K562 (cell line): ENCODE measurements around the gene CHCHD1. TPM values are rescaled to one million over a fixed set of nuclear protein-coding genes. Genes with fewer than 3 reads are reported as not detected.

Experiments used
- BMI1 ChIP-seq: fragments of 150-350 bp; IDR thresholded peaks from 2 replicates; pipeline ENCODE4 v1.6.1; 2014; ENCODE audit warnings: low read length
- ELF1 ChIP-seq: fragments of 200-800 bp; sonication (Bioruptor generic); IDR thresholded peaks from 2 replicates; pipeline ENCODE4 v1.6.1; 2016; ENCODE audit warnings: missing genetic modification characterization, missing compliant biosample characterization
- ERF ChIP-seq: fragments of 450-650 bp; formaldehyde crosslinking; IDR thresholded peaks from 2 replicates; pipeline ENCODE4 v1.4.0; 2020; ENCODE audit warnings: mild to moderate bottlenecking, mixed read lengths
- GABPB2 ChIP-seq: fragments of 250-450 bp; sonication (Bioruptor Pico); conservative IDR thresholded peaks from 2 replicates; pipeline ENCODE4 v1.5.1; 2021; ENCODE audit warnings: mild to moderate bottlenecking
- MED1 ChIP-seq: sonication (generic); formaldehyde crosslinking; IDR thresholded peaks from 2 replicates; pipeline ENCODE4 v1.8.1; 2023; ENCODE audit warnings: missing genetic modification reagents, borderline replicate concordance
- MLX ChIP-seq, 2 experiments: fragments of 450-650 bp in 1 of 2; sonication (generic) in 1 of 2; formaldehyde crosslinking; conservative IDR thresholded peaks; 2 replicates each; pipeline versions ENCODE4 v1.4.0 to v1.8.1; 2020 to 2022; ENCODE audit warnings: mild to moderate bottlenecking in 1 of 2, missing genetic modification reagents in 1 of 2
- MYBL2 ChIP-seq, 2 experiments: fragments of 450-650 bp in 1 of 2; sonication (generic) in 1 of 2; formaldehyde crosslinking in 1 of 2; IDR thresholded peaks; 2 replicates each; pipeline versions ENCODE4 v1.6.1 to v1.8.1; 2017 to 2022; ENCODE audit warnings: borderline replicate concordance in 1 of 2, inconsistent platforms in 1 of 2, low read depth in 1 of 2, mild to moderate bottlenecking in 1 of 2, missing genetic modification reagents in 1 of 2, moderate library complexity in 1 of 2
- PBX2 ChIP-seq, 2 experiments: IDR thresholded peaks in 1 of 2; conservative IDR thresholded peaks in 1 of 2; 2 replicates each; pipeline ENCODE4 v1.6.1; 2016; ENCODE audit warnings: low read depth in 2 of 2, mild to moderate bottlenecking in 1 of 2, missing compliant biosample characterization in 1 of 2, missing genetic modification characterization in 1 of 2, moderate library complexity in 1 of 2
- POLR3A ChIP-seq: IDR thresholded peaks from 2 replicates; pipeline ENCODE4 v1.6.1; 2011; ENCODE audit warnings: borderline replicate concordance, mild to moderate bottlenecking, moderate library complexity; ENCODE audit not compliant: insufficient read length, insufficient read depth; ENCODE audit errors: extremely low read depth
- RBM17 ChIP-seq: fragments of 200-400 bp; formaldehyde crosslinking; IDR thresholded peaks from 2 replicates; pipeline ENCODE4 v1.6.1; 2017; ENCODE audit warnings: low read depth, mild to moderate bottlenecking, low read length, borderline replicate concordance
- TOE1 ChIP-seq, 2 experiments: fragments of 450-650 bp in 1 of 2; sonication (generic) in 1 of 2; formaldehyde crosslinking in 1 of 2; IDR thresholded peaks; 2 replicates each; pipeline versions ENCODE4 v1.7.1 to v1.8.0; 2016 to 2022; ENCODE audit warnings: borderline replicate concordance in 2 of 2, mild to moderate bottlenecking in 2 of 2, antibody characterized with exemption in 1 of 2, inconsistent platforms in 1 of 2, low read depth in 1 of 2, missing genetic modification reagents in 1 of 2, moderate library complexity in 1 of 2
- UBTF ChIP-seq, 2 experiments: IDR thresholded peaks; 2 replicates each; pipeline ENCODE4 v1.6.1; 2012; ENCODE audit warnings: improper control_type of control experiment in 2 of 2, low read depth in 2 of 2, low read length in 2 of 2, borderline replicate concordance in 1 of 2
- ZC3H4 ChIP-seq: sonication (generic); formaldehyde crosslinking; IDR thresholded peaks from 2 replicates; pipeline ENCODE4 v1.9.0; 2021; ENCODE audit warnings: missing genetic modification reagents, borderline replicate concordance
- ZNF24 ChIP-seq: fragments of 450-650 bp; IDR thresholded peaks from 2 replicates; pipeline ENCODE4 v1.6.1; 2016
- ZNF398 ChIP-seq: fragments of 250-450 bp; sonication (Bioruptor Pico); IDR thresholded peaks from 2 replicates; pipeline ENCODE4 v1.8.0; 2021; ENCODE audit warnings: moderate library complexity, mild to moderate bottlenecking, inconsistent platforms
- ZNF589 ChIP-seq: fragments of 200-800 bp; sonication (Bioruptor generic); IDR thresholded peaks from 2 replicates; pipeline ENCODE4 v1.6.1; 2016; ENCODE audit warnings: low read depth, missing genetic modification characterization, missing compliant biosample characterization
- ZNF780A ChIP-seq: fragments of 250-450 bp; sonication (Bioruptor Pico); IDR thresholded peaks from 2 replicates; pipeline ENCODE4 v1.5.0; 2021; ENCODE audit warnings: mild to moderate bottlenecking
- polyA plus RNA-seq, 8 experiments: library from polyadenylated mRNA; depleted of rRNA in 4 of 8; stranded (reverse) in 5 of 8; unstranded in 3 of 8; fragments of >200 nt; fragmentation: Nextera tagmentation in 2 of 8; fragmentation: Illumina TruSeq in 1 of 8; extraction: Ambion mirVana in 2 of 8; extraction: Trizol in 1 of 8; gene quantifications; 2 replicates each; pipeline versions ENCODE4 v1.2.1 to v1.2.3, GENCODE V29; 2011 to 2014; ENCODE audit warnings: inconsistent platforms in 1 of 8, missing spikeins in 1 of 8
- total RNA-seq, 7 experiments: library from RNA; depleted of rRNA in 6 of 7; stranded (reverse); fragments of >200 nt in 6 of 7; fragmentation: Illumina TruSeq in 2 of 7; extraction: Trizol in 2 of 7; gene quantifications; 2 replicates each; pipeline versions ENCODE4 v1.2.1 to v1.2.3, GENCODE V29; 2011 to 2021; ENCODE audit warnings: low replicate concordance in 1 of 7

The CHCHD1 gene
- total and polyA plus RNA-seq, 9 of the 15 experiments (the other 6 are each of a cell fraction or from before 2014, with no cell fraction given), result 52.9 to 126 (median 83.4) TPM

GRCh38 chr10:73810735-73811465, 29.1 kb downstream of the CHCHD1 start (continued):
- no peak for TF ChIP-seq TOE1 (IDR thresholded peaks at IDR 0.05; ENCODE audit: borderline replicate concordance)
- TF ChIP-seq TOE1 (CRISPR knock-in tag; IDR thresholded peaks at IDR 0.05; ENCODE audit: borderline replicate concordance, low read depth), result no peak
- no peak for TF ChIP-seq RBM17
- TF ChIP-seq ZNF24, result no peak
- peak; percentile 56; the same call in 1 of the 2 replicates for TF ChIP-seq ZC3H4 (CRISPR knock-in tag)
- no peak for TF ChIP-seq PBX2 (CRISPR knock-in tag; IDR thresholded peaks at IDR 0.05; ENCODE audit: low read depth)
- TF ChIP-seq PBX2 (tag; conservative IDR thresholded peaks at IDR 0.05; ENCODE audit: low read depth), result no peak
- no peak for TF ChIP-seq BMI1
- no peak for TF ChIP-seq GABPB2 (CRISPR knock-in tag)
- no peak for TF ChIP-seq MED1
- TF ChIP-seq ZNF589 (CRISPR knock-in tag), result 0 out of 2 replicates have a peak, but pooled peaks have one; percentile 16
- TF ChIP-seq ELF1 (tag), result no peak
- TF ChIP-seq MLX (CRISPR knock-in tag; conservative IDR thresholded peaks at IDR 0.05), result no peak
- TF ChIP-seq ZNF398 (CRISPR knock-in tag), result no peak
- no peak for TF ChIP-seq POLR3A
- 0 out of 4 replicates have a peak, but pooled peaks of 1 of the 2 experiments have one; percentile 3 for TF ChIP-seq UBTF (IDR thresholded peaks at IDR 0.05; ENCODE audit: borderline replicate concordance in 1 of 2, low read depth in 2 of 2, low read length in 2 of 2)
- TF ChIP-seq ZNF780A (CRISPR knock-in tag), result no peak
- no peak for TF ChIP-seq MYBL2 (IDR thresholded peaks at IDR 0.05; ENCODE audit: low read depth)
- no peak for TF ChIP-seq MYBL2 (CRISPR knock-in tag; IDR thresholded peaks at IDR 0.05; ENCODE audit: borderline replicate concordance)
- TF ChIP-seq ERF, result no peak
